Muscle layer of duodenum (tissue), 2 donors: Measurements from ENCODE around the gene MICAL2.
A peak's percentile ranks its signal among the peaks of the same experiment; 100 is the strongest.

Experiments used
- H3K27ac ChIP-seq: one replicate; pipeline ENCODE4 v1.7.0; 2013; ENCODE audit warnings: mild to moderate bottlenecking, low read length
- H3K27me3 ChIP-seq: one replicate; pipeline ENCODE4 v1.7.0; 2013; ENCODE audit warnings: low read depth, mild to moderate bottlenecking, control low read depth, low read length
- H3K36me3 ChIP-seq, 2 donors: one replicate each; pipeline ENCODE4 v1.7.0; 2013; ENCODE audit warnings: low read length in 2 of 2, control low read depth in 1 of 2, mild to moderate bottlenecking in 1 of 2; ENCODE audit not compliant: insufficient read depth in 2 of 2, control insufficient read depth in 1 of 2
- H3K4me1 ChIP-seq, 2 donors: one replicate each; pipeline ENCODE4 v1.7.0; 2013; ENCODE audit warnings: low read length in 2 of 2, mild to moderate bottlenecking in 2 of 2, control low read depth in 1 of 2, moderate library complexity in 1 of 2; ENCODE audit not compliant: insufficient read depth in 2 of 2, control insufficient read depth in 1 of 2
- H3K4me3 ChIP-seq, 2 donors: one replicate each; pipeline ENCODE4 v1.7.0; 2013; ENCODE audit warnings: low read length in 2 of 2, low read depth in 1 of 2, mild to moderate bottlenecking in 1 of 2
- H3K9me3 ChIP-seq, 2 donors: one replicate each; pipeline ENCODE4 v1.7.0; 2013; ENCODE audit warnings: low read length in 2 of 2, control low read depth in 1 of 2, mild to moderate bottlenecking in 1 of 2; ENCODE audit not compliant: control insufficient read depth in 1 of 2
- donor health status: healthy.

Gene MICAL2

GRCh38 chr11:12123273-12123672 lies 12.9 kb downstream of the MICAL2 start:
- Histone ChIP-seq H3K9me3 (no peaks in the 10 kb centered on the region), H3K27ac (peak overlapping the region; percentile 1), H3K27me3 (no peaks in the 10 kb centered on the region), H3K4me1 (peaks cover 4 to 56% of the 10 kb centered on the region in 2 donors), H3K4me3 (no peak overlapping the region), H3K36me3 (no peaks in the 10 kb centered on the region)

- peak overlapping the region; percentile 1 for H3K27ac ChIP-seq
These were observed 13.4 kb downstream of the MICAL2 start for GRCh38 chr11:12123799-12124198.

GRCh38 chr11:12124306-12124705 lies 13.9 kb downstream of the MICAL2 start:
- no peak overlapping the region for H3K4me3 ChIP-seq
- H3K9me3 ChIP-seq: no peaks in the 10 kb centered on the region
- no peaks in the 10 kb centered on the region for H3K27me3 ChIP-seq
- H3K27ac ChIP-seq: no peak overlapping the region
- H3K4me1 ChIP-seq: peaks cover 4 to 46% of the 10 kb centered on the region in 2 donors
- H3K36me3 ChIP-seq: no peaks in the 10 kb centered on the region

More at GRCh38 chr11:12123799-12124198, 13.4 kb downstream of the MICAL2 start:
- Histone ChIP-seq H3K4me1 (peaks cover 4 to 50% of the 10 kb centered on the region in 2 donors), H3K9me3 (no peaks in the 10 kb centered on the region), H3K27me3 (no peaks in the 10 kb centered on the region), H3K4me3 (no peak overlapping the region), H3K36me3 (no peaks in the 10 kb centered on the region)

- Histone ChIP-seq H3K27ac (no peak overlapping the region), H3K4me1 (peaks cover 4 to 34% of the 10 kb centered on the region in 2 donors), H3K9me3 (no peaks in the 10 kb centered on the region), H3K4me3 (no peak overlapping the region), H3K27me3 (no peaks in the 10 kb centered on the region), H3K36me3 (no peaks in the 10 kb centered on the region)
These were observed 15.3 kb downstream of the MICAL2 start for GRCh38 chr11:12125609-12126149.

GRCh38 chr11:12126344-12127019 lies 16.1 kb downstream of the MICAL2 start:
- no peak overlapping the region for H3K4me3 ChIP-seq
- H3K9me3 ChIP-seq: no peaks in the 10 kb centered on the region
- peaks cover 4 to 29% of the 10 kb centered on the region in 2 donors for H3K4me1 ChIP-seq
- H3K27me3 ChIP-seq: no peaks in the 10 kb centered on the region
- H3K36me3 ChIP-seq: no peaks in the 10 kb centered on the region
- H3K27ac ChIP-seq: no peak overlapping the region

GRCh38 chr11:12127206-12127898 lies 17.0 kb downstream of the MICAL2 start:
- Histone ChIP-seq H3K4me3 (no peak overlapping the region), H3K36me3 (no peaks in the 10 kb centered on the region), H3K4me1 (peaks cover 4 to 38% of the 10 kb centered on the region in 2 donors), H3K9me3 (no peaks in the 10 kb centered on the region), H3K27me3 (no peaks in the 10 kb centered on the region), H3K27ac (no peak overlapping the region)

- no peak overlapping the region for H3K27ac ChIP-seq
- peaks cover 4 to 38% of the 10 kb centered on the region in 2 donors for H3K4me1 ChIP-seq
- H3K4me3 ChIP-seq: no peak overlapping the region
- H3K36me3 ChIP-seq: no peaks in the 10 kb centered on the region
- H3K9me3 ChIP-seq: no peaks in the 10 kb centered on the region
- no peaks in the 10 kb centered on the region for H3K27me3 ChIP-seq
These were observed 17.9 kb downstream of the MICAL2 start for GRCh38 chr11:12128301-12128751.

- Histone ChIP-seq H3K4me1 (peaks cover 0 to 34% of the 10 kb centered on the region in 2 donors), H3K9me3 (no peaks in the 10 kb centered on the region), H3K27me3 (no peaks in the 10 kb centered on the region), H3K27ac (no peak overlapping the region), H3K4me3 (no peak overlapping the region), H3K36me3 (no peaks in the 10 kb centered on the region)
These were observed 18.8 kb downstream of the MICAL2 start for GRCh38 chr11:12129227-12129626.

GRCh38 chr11:12130180-12130980 lies 20.0 kb downstream of the MICAL2 start:
- H3K4me1 ChIP-seq: peaks cover 0 to 30% of the 10 kb centered on the region in 2 donors

GRCh38 chr11:12131943-12132789 lies 21.8 kb downstream of the MICAL2 start:
- Histone ChIP-seq H3K36me3 (no peaks in the 10 kb centered on the region), H3K9me3 (no peaks in the 10 kb centered on the region), H3K4me3 (no peak overlapping the region), H3K4me1 (peaks cover 4 to 28% of the 10 kb centered on the region in 2 donors), H3K27me3 (no peaks in the 10 kb centered on the region), H3K27ac (no peak overlapping the region)

More at GRCh38 chr11:12130180-12130980, 20.0 kb downstream of the MICAL2 start:
- H3K27me3 ChIP-seq: no peaks in the 10 kb centered on the region
- H3K4me3 ChIP-seq: no peak overlapping the region
- no peaks in the 10 kb centered on the region for H3K36me3 ChIP-seq
- H3K9me3 ChIP-seq: no peaks in the 10 kb centered on the region
- H3K27ac ChIP-seq: no peak overlapping the region
